Measurements from ENCODE around the gene CNTNAP2.

DNA sequence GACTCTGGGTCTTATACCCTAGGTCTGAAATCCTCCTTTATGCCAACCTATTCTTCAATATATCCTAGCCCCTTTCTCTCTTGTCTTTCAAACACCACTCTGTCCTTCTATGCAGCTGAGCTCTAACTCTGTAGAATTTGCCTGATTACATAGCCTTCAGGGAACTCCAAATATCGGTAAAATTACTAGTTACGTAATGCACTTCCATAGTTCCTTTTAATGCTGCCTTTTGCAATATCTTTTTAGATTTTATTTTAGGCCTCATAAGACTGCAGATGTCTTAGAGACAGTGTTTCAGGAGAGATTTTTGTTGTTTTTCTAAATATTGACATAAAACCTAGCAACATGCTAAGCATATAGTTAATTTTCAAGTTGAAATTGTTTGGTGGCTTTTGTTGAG, 924.8 kb downstream of the CNTNAP2 start:
- TF ChIP-seq, protein P1, sequence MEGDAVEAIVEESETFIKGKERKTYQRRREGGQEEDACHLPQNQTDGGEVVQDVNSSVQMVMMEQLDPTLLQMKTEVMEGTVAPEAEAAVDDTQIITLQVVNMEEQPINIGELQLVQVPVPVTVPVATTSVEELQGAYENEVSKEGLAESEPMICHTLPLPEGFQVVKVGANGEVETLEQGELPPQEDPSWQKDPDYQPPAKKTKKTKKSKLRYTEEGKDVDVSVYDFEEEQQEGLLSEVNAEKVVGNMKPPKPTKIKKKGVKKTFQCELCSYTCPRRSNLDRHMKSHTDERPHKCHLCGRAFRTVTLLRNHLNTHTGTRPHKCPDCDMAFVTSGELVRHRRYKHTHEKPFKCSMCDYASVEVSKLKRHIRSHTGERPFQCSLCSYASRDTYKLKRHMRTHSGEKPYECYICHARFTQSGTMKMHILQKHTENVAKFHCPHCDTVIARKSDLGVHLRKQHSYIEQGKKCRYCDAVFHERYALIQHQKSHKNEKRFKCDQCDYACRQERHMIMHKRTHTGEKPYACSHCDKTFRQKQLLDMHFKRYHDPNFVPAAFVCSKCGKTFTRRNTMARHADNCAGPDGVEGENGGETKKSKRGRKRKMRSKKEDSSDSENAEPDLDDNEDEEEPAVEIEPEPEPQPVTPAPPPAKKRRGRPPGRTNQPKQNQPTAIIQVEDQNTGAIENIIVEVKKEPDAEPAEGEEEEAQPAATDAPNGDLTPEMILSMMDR (conservative IDR thresholded peaks at IDR 0.05 in 1 of 2, IDR thresholded peaks at IDR 0.05 in 1 of 2; ENCODE audit: low read depth in 1 of 2, low read length in 2 of 2) = no peak
- TF ChIP-seq EZH2 (IDR thresholded peaks at IDR 0.05; ENCODE audit: low read length, missing control alignments) = no peak

Data from fibroblast of lung (primary cell).